ENCODE results near the gene HOXB4. TPM values are rescaled to one million over a fixed set of nuclear protein-coding genes. Genes with fewer than 3 reads are reported as not detected.

The HOXB4 gene
- total and polyA plus RNA-seq, 5 donors from 2014 or later = 0.16 to 2.9 (median 0.18) TPM; not detected in 2

DNA sequence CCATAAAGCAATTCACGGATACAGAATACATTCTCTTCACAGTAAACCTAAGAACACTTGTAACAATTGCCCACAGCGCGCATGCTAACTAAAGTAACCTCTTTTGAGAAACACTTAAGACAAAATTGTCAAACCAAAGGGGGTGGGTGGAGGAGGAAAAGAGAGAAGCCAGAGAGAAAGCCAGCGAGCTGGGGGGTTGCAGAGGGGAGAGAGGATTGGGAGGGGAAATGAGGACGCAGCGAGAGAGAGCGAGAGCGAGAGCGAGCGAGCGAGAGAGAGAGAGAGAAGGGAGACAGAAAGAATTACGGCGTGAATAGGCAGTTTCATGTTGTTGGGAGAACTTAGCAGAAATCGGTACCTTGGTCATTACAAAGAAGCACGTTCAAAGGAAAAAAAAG lies 34.3 kb upstream of the HOXB4 start:
- Mint-ChIP-seq H3K9me3 (peaks cover 0 to 6% (median 0%) of the 10 kb centered on the region in 7 donors), H3K4me3 (peak overlapping the region; percentile 82 to 97 (median 88)), H3K27me3 (peaks cover 87% of the 10 kb centered on the region), H3K27ac (peak overlapping the region in 2 of 3 donors; percentile 26 to 64), H3K36me3 (no peaks in the 10 kb centered on the region), H3K4me1 (peaks cover 4 to 59% (median 43%) of the 10 kb centered on the region in 4 donors)
- Histone ChIP-seq H3K4me1 (ENCODE audit: control insufficient read depth, insufficient read depth, low read length, poor library complexity, severe bottlenecking) (peaks cover 59% of the 10 kb centered on the region), H3K4me3 (ENCODE audit: low read depth, low read length) (peak overlapping the region; percentile 68), H3K36me3 (ENCODE audit: control insufficient read depth, insufficient read depth, low read length) (no peaks in the 10 kb centered on the region), H3K27ac (ENCODE audit: insufficient read depth, low read length, poor library complexity, severe bottlenecking) (no peak overlapping the region), H3K27me3 (ENCODE audit: control insufficient read depth, insufficient read depth, low read length) (peaks cover 30% of the 10 kb centered on the region), H3K9me3 (ENCODE audit: control insufficient read depth in 2 of 2, low read length in 2 of 2) (no peaks in the 10 kb centered on the region)
- ATAC-seq (ENCODE audit: low read depth in 2 of 2) (peak in 1 of 2 donors; percentile 7), DNase-seq (peak in 1 of 3 donors; percentile 34)

DNA sequence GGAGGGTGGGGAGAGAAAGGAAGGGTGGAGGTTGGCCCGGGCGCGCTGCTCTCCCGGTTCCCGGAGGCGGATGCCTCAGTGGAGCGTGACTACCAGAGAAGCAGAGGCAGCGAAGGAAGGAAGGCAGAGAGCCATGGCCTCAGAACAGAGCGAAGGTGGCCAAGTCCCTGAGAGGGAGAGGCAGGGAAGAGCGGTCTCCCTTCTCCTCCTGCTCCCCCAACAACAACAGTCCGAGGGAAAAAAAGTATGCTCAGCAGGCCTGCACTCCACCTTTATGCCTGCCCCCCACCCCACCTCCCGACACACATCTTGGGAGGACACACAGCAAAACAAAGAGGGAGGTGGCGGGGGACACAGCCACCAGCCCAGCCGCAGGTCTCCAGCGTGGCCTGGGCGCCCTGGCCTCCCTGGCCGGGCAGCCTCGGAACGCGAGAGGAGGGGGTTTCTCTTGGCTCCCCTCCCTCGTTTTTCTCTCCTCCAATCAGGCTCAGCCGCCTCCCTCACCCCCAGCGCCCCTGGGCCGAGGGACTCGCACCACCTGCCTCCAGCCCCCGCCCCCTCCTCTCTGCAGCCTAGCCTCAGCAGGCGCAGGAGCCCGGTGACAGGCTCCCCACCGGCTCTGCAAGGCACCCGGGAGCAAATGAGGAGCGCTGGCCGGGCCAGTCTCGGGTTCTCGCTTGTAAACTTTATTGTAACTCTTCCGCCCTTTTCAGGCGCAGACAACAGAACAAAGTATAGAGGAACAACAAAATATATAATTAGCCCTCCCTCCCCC lies 33.7 kb upstream of the HOXB4 start:
- Histone ChIP-seq H3K9me3 (ENCODE audit: control insufficient read depth in 2 of 2, low read length in 2 of 2) (no peaks in the 10 kb centered on the region), H3K4me1 (ENCODE audit: control insufficient read depth, insufficient read depth, low read length, poor library complexity, severe bottlenecking) (peaks cover 58% of the 10 kb centered on the region), H3K27ac (ENCODE audit: insufficient read depth, low read length, poor library complexity, severe bottlenecking) (no peak overlapping the region), H3K4me3 (ENCODE audit: low read depth, low read length) (peak overlapping the region; percentile 68), H3K27me3 (ENCODE audit: control insufficient read depth, insufficient read depth, low read length) (peaks cover 27% of the 10 kb centered on the region), H3K36me3 (ENCODE audit: control insufficient read depth, insufficient read depth, low read length) (no peaks in the 10 kb centered on the region)
- H3K9me3 Mint-ChIP-seq = peaks cover 0 to 6% (median 0%) of the 10 kb centered on the region in 7 donors
- H3K4me3 Mint-ChIP-seq = peak overlapping the region; percentile 88 to 97 (median 92)
- DNase-seq (no peak), ATAC-seq (ENCODE audit: low read depth in 2 of 2) (no peak)
- H3K27ac Mint-ChIP-seq = peak overlapping the region in 1 of 3 donors; percentile 26
- peaks cover under 1 to 53% (median 37%) of the 10 kb centered on the region in 4 donors for H3K4me1 Mint-ChIP-seq
- H3K27me3 Mint-ChIP-seq = peaks cover 87% of the 10 kb centered on the region
- H3K36me3 Mint-ChIP-seq = no peaks in the 10 kb centered on the region

DNA sequence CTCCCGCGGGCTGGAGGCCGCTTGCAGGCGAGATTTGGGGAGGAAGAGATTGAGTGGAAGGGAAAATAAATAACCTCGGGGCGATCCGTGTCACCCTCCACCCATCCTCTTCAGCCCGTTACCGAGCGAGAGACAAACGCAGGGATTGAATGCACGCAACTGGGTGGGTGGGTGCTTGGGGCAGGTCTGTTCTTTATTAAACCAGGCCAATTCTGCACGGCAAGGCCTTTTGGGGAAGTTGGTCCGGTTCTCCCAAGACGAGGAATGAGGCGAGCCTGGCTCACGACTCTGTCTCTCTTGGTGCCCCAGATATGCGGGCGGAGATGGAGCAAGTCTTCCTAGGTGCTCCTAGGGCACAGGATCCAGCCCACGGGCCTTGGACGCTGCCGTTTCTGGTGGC lies 33.1 kb upstream of the HOXB4 start:
- peak overlapping the region; percentile 90 for H3K4me3 ChIP-seq (ENCODE audit: low read depth, low read length)
- Mint-ChIP-seq H3K27me3 (peaks cover 87% of the 10 kb centered on the region), H3K4me1 (peaks cover 0 to 53% (median 36%) of the 10 kb centered on the region in 4 donors), H3K27ac (peak overlapping the region in 2 of 3 donors; percentile 83 to 84), H3K9me3 (peaks cover 0 to 6% (median 0%) of the 10 kb centered on the region in 7 donors), H3K4me3 (peak overlapping the region; percentile 88 to 97 (median 92)), H3K36me3 (no peaks in the 10 kb centered on the region)
- H3K4me1 ChIP-seq (ENCODE audit: control insufficient read depth, insufficient read depth, low read length, poor library complexity, severe bottlenecking) = peaks cover 58% of the 10 kb centered on the region
- peaks cover 25% of the 10 kb centered on the region for H3K27me3 ChIP-seq (ENCODE audit: control insufficient read depth, insufficient read depth, low read length)
- H3K9me3 ChIP-seq (ENCODE audit: control insufficient read depth in 2 of 2, low read length in 2 of 2) = no peaks in the 10 kb centered on the region
- H3K27ac ChIP-seq (ENCODE audit: insufficient read depth, low read length, poor library complexity, severe bottlenecking) = no peak overlapping the region
- ATAC-seq (ENCODE audit: low read depth in 2 of 2) (no peak), DNase-seq (no peak)
- no peaks in the 10 kb centered on the region for H3K36me3 ChIP-seq (ENCODE audit: control insufficient read depth, insufficient read depth, low read length)

DNA sequence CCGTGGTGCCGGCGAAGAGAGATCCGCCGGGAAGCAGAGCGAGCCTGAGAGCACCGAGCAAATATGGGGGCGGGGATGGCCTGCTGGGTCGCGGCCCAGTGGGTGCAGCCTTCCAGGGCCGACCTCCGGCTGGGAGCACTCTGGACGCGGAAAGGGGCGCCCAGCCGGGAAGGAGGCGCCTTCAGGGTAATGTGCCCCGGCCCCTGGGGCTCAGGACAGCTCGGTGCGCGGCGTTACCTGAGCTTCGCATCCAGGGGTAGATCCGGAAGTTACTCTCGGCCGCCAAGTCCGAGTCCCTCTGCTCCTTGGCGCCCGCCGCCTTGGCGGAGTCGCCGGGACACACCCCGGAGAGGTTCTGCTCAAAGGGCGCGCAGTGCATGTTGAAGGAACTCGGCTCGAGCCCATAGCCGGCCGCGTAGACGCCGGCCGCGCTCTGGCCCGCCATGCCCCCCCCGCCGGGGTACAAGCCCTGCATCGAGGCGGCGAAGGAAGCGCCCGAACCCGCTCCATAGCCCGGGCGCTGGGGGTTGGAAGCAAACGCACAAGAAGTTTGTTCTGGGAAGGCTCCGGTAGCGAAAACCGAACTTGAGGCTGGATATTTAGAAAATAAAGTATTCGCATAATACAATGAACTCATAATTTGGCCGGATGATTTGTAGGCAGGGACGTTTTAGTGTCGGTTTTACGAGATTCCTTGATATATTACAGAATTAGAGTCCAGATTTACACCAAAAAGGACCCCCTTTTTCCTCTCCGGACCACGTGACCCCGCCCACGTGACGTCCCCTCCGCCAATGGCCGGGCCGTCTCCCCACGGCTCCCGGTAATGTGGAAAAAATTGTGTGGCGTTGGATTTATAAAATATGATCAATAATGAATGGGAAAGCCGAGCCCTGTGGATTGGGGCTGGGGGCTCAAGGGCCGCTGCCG lies 32.4 kb upstream of the HOXB4 start, which contains the start of gene HOXB7:
Gene HOXB7, minus strand, starts transcription at position 736 of the 930 bp plus-strand sequence. Its CDS starts 99 bp downstream, at position 637.
- no peaks in the 10 kb centered on the region for H3K9me3 ChIP-seq (ENCODE audit: control insufficient read depth in 2 of 2, low read length in 2 of 2)
- no peak within 1 kb of the TSS for H3K27ac ChIP-seq (ENCODE audit: insufficient read depth, low read length, poor library complexity, severe bottlenecking)
- Mint-ChIP-seq H3K27ac (peak within 1 kb of the TSS in 2 of 3 donors; percentile 83 to 84), H3K4me3 (peak within 1 kb of the TSS; percentile 88 to 97 (median 92)), H3K9me3 (peaks cover 0 to 6% (median 0%) of the 10 kb centered on the region in 7 donors), H3K27me3 (peaks cover 87% of the 10 kb centered on the region), H3K4me1 (peaks cover 0 to 50% (median 33%) of the 10 kb centered on the region in 4 donors), H3K36me3 (no peaks in the 10 kb centered on the region)
- peak; percentile 18 to 37 for ATAC-seq (ENCODE audit: low read depth in 2 of 2)
- H3K4me1 ChIP-seq (ENCODE audit: control insufficient read depth, insufficient read depth, low read length, poor library complexity, severe bottlenecking) = peaks cover 58% of the 10 kb centered on the region
- H3K36me3 ChIP-seq (ENCODE audit: control insufficient read depth, insufficient read depth, low read length) = no peaks in the 10 kb centered on the region
- peaks cover 20% of the 10 kb centered on the region for H3K27me3 ChIP-seq (ENCODE audit: control insufficient read depth, insufficient read depth, low read length)
- H3K4me3 ChIP-seq (ENCODE audit: low read depth, low read length) = peak within 1 kb of the TSS; percentile 90
- peak; percentile 53 to 63 (median 58) for DNase-seq

DNA sequence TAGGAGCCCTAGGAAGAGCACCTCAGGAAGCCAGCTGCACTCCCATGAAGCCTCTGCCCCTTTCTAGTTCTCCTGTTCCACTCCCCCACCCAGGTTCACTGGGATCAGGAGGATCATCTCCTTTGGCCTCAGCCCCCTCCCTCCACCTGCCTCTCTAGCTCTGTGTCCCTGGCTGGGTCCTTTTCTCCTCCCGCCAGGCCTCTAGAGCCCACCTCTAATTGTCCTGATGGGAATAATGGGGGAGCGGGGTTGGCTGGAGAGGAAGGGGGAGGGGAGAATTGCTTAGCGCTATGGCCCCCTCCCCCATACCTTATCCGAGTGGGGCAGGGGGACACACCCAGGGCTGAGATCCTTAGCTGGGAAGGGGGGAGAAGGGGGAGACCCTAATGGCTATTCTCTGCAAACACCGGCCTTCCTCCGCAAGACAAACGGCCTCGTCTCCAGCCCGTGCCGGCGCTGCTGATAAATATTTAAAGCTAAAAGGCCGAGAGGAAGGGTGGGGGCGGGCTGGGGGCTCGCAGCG lies 31.7 kb upstream of the HOXB4 start:
- no peak overlapping the region for H3K4me3 ChIP-seq (ENCODE audit: low read depth, low read length)
- peaks cover 19% of the 10 kb centered on the region for H3K27me3 ChIP-seq (ENCODE audit: control insufficient read depth, insufficient read depth, low read length)
- Mint-ChIP-seq H3K36me3 (no peaks in the 10 kb centered on the region), H3K27ac (no peak overlapping the region), H3K27me3 (peaks cover 87% of the 10 kb centered on the region), H3K4me3 (peak overlapping the region; percentile 27 to 93 (median 80)), H3K4me1 (peaks cover 0 to 44% (median 27%) of the 10 kb centered on the region in 4 donors), H3K9me3 (peaks cover 0 to 4% (median 0%) of the 10 kb centered on the region in 7 donors)
- DNase-seq = no peak
- no peak overlapping the region for H3K27ac ChIP-seq (ENCODE audit: insufficient read depth, low read length, poor library complexity, severe bottlenecking)
- H3K9me3 ChIP-seq (ENCODE audit: control insufficient read depth in 2 of 2, low read length in 2 of 2) = no peaks in the 10 kb centered on the region
- H3K36me3 ChIP-seq (ENCODE audit: control insufficient read depth, insufficient read depth, low read length) = no peaks in the 10 kb centered on the region
- no peak for ATAC-seq (ENCODE audit: low read depth in 2 of 2)
- H3K4me1 ChIP-seq (ENCODE audit: control insufficient read depth, insufficient read depth, low read length, poor library complexity, severe bottlenecking) = peaks cover 52% of the 10 kb centered on the region

DNA sequence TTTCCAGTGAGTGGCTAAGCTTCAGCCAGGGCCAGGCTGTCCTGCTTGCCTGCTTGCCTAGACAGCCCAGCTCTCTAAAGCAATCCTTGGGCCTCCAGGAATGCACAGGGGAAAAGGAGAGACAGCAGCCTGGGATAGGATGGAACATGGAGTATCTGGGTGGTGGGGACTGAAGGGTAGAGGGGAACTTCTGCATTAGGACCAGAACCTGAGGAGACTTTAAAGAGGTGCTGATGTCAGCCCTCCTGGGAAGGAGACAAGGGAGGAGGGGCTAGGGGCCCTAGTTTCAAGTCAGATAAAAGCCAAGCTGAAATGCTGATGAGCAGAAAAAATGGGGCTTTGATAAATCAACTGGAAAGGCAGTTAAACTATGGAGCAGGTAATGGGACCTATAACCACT lies 30.9 kb upstream of the HOXB4 start:
- Histone ChIP-seq H3K4me3 (ENCODE audit: low read depth, low read length) (no peak overlapping the region), H3K36me3 (ENCODE audit: control insufficient read depth, insufficient read depth, low read length) (no peaks in the 10 kb centered on the region), H3K27me3 (ENCODE audit: control insufficient read depth, insufficient read depth, low read length) (peaks cover 19% of the 10 kb centered on the region), H3K27ac (ENCODE audit: insufficient read depth, low read length, poor library complexity, severe bottlenecking) (no peak overlapping the region), H3K9me3 (ENCODE audit: control insufficient read depth in 2 of 2, low read length in 2 of 2) (no peaks in the 10 kb centered on the region), H3K4me1 (ENCODE audit: control insufficient read depth, insufficient read depth, low read length, poor library complexity, severe bottlenecking) (peaks cover 48% of the 10 kb centered on the region)
- H3K27me3 Mint-ChIP-seq = peaks cover 87% of the 10 kb centered on the region
- ATAC-seq (ENCODE audit: low read depth in 2 of 2) = no peak
- DNase-seq = no peak
- H3K9me3 Mint-ChIP-seq = peaks cover 0 to 4% (median 0%) of the 10 kb centered on the region in 7 donors
- H3K27ac Mint-ChIP-seq = no peak overlapping the region
- H3K4me1 Mint-ChIP-seq = peaks cover 0 to 41% (median 27%) of the 10 kb centered on the region in 4 donors
- H3K36me3 Mint-ChIP-seq = no peaks in the 10 kb centered on the region
- peak overlapping the region; percentile 27 to 92 (median 62) for H3K4me3 Mint-ChIP-seq

DNA sequence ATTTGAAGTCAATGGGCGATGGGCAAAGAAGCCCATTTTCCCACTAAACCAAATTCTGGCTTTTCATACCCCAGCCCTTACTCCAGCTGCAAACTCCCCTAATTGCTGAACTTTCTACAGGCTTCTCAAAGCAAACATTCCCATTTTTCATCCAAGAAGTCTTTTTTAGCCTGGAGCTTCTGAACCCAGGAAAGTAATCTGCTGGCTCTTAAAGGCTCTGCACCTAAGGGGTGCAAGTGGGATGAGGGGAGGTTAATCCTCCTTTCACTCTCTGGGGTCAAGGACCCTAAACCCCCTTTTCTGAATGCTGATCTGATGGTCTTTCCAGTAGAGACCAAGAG lies 30.3 kb upstream of the HOXB4 start:
- ATAC-seq (ENCODE audit: low read depth in 2 of 2) = no peak
- Histone ChIP-seq H3K4me1 (ENCODE audit: control insufficient read depth, insufficient read depth, low read length, poor library complexity, severe bottlenecking) (peaks cover 47% of the 10 kb centered on the region), H3K27ac (ENCODE audit: insufficient read depth, low read length, poor library complexity, severe bottlenecking) (no peak overlapping the region), H3K4me3 (ENCODE audit: low read depth, low read length) (no peak overlapping the region), H3K36me3 (ENCODE audit: control insufficient read depth, insufficient read depth, low read length) (no peaks in the 10 kb centered on the region), H3K27me3 (ENCODE audit: control insufficient read depth, insufficient read depth, low read length) (peaks cover 21% of the 10 kb centered on the region), H3K9me3 (ENCODE audit: control insufficient read depth in 2 of 2, low read length in 2 of 2) (no peaks in the 10 kb centered on the region)
- DNase-seq = no peak
- H3K9me3 Mint-ChIP-seq = peaks cover 0 to 2% (median 0%) of the 10 kb centered on the region in 7 donors
- H3K36me3 Mint-ChIP-seq = no peaks in the 10 kb centered on the region
- H3K27me3 Mint-ChIP-seq = peaks cover 87% of the 10 kb centered on the region
- H3K4me3 Mint-ChIP-seq = peak overlapping the region in 2 of 4 donors; percentile 27 to 57
- H3K27ac Mint-ChIP-seq = no peak overlapping the region
- peaks cover 0 to 39% (median 25%) of the 10 kb centered on the region in 4 donors for H3K4me1 Mint-ChIP-seq
